ENCODE measurements around the gene SPDYE6.

The SPDYE6 gene

DNA sequence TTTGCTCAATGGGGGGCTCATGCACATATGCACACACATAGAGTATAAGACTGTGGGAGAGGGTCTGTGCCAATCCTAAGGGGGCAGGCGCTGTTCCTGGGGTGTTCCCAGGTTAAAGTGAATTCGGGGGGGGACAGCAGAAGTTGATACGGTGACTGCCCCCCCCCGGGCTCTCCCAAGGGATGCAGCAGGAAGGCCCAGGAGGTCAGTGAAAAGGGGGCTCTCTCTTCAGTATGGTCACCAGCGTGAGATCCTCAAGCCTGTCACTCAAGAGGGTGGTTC is 32.4 kb downstream of the SPDYE6 start:
- no peaks in the 10 kb centered on the region for H3K36me3 ChIP-seq (ENCODE audit: low read depth)
- H3K4me3 ChIP-seq (ENCODE audit: severe bottlenecking) = no peak overlapping the region
- TF ChIP-seq, protein P1, sequence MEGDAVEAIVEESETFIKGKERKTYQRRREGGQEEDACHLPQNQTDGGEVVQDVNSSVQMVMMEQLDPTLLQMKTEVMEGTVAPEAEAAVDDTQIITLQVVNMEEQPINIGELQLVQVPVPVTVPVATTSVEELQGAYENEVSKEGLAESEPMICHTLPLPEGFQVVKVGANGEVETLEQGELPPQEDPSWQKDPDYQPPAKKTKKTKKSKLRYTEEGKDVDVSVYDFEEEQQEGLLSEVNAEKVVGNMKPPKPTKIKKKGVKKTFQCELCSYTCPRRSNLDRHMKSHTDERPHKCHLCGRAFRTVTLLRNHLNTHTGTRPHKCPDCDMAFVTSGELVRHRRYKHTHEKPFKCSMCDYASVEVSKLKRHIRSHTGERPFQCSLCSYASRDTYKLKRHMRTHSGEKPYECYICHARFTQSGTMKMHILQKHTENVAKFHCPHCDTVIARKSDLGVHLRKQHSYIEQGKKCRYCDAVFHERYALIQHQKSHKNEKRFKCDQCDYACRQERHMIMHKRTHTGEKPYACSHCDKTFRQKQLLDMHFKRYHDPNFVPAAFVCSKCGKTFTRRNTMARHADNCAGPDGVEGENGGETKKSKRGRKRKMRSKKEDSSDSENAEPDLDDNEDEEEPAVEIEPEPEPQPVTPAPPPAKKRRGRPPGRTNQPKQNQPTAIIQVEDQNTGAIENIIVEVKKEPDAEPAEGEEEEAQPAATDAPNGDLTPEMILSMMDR (IDR thresholded peaks at IDR 0.05; ENCODE audit: poor library complexity, severe bottlenecking) = no peak
- no peaks in the 10 kb centered on the region for H3K27me3 ChIP-seq (ENCODE audit: insufficient read depth, poor library complexity, severe bottlenecking)
- ATAC-seq (ENCODE audit: low read depth) (no peak), DNase-seq (ENCODE audit: low spot score) (no peak)
- H3K9me3 ChIP-seq (ENCODE audit: severe bottlenecking) = no peaks in the 10 kb centered on the region
- H3K27ac ChIP-seq (ENCODE audit: poor library complexity, severe bottlenecking) = no peak overlapping the region
- peaks cover 3% of the 10 kb centered on the region for H3K4me1 ChIP-seq (ENCODE audit: insufficient read depth, poor library complexity, severe bottlenecking)

DNA sequence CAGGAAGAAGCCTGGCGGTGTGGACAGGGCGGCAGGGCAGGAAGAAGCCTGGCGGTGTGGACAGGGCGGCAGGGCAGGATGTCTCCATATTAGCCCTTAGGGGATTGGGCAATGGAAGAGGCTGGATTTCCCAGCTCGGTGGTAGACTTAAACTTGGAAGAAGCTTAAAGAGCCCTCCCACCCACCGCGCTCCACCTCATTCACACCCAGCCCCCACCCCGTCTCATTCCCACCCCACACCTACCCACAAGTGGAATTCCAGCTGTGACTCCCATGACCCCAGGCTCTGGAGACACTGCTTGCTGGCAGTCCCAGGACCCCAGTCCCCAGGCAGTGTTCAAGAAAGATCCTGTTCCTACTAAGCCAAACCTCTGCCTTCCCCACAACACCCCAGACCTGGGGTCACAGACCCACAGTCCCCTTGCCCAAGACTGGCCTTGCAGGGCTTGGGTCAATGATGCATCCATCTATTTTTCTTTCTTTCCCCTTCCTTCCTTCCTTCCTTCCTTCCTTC is 34.0 kb downstream of the SPDYE6 start:
- Histone ChIP-seq H3K36me3 (ENCODE audit: low read depth) (no peaks in the 10 kb centered on the region), H3K9me3 (ENCODE audit: severe bottlenecking) (no peaks in the 10 kb centered on the region), H3K27me3 (ENCODE audit: insufficient read depth, poor library complexity, severe bottlenecking) (no peaks in the 10 kb centered on the region), H3K4me3 (ENCODE audit: severe bottlenecking) (no peak overlapping the region), H3K27ac (ENCODE audit: poor library complexity, severe bottlenecking) (no peak overlapping the region), H3K4me1 (ENCODE audit: insufficient read depth, poor library complexity, severe bottlenecking) (peaks cover 5% of the 10 kb centered on the region)
- DNase-seq (ENCODE audit: low spot score) = no peak
- TF ChIP-seq, protein P1 (IDR thresholded peaks at IDR 0.05; ENCODE audit: poor library complexity, severe bottlenecking) = no peak
- ATAC-seq (ENCODE audit: low read depth) = no peak

DNA sequence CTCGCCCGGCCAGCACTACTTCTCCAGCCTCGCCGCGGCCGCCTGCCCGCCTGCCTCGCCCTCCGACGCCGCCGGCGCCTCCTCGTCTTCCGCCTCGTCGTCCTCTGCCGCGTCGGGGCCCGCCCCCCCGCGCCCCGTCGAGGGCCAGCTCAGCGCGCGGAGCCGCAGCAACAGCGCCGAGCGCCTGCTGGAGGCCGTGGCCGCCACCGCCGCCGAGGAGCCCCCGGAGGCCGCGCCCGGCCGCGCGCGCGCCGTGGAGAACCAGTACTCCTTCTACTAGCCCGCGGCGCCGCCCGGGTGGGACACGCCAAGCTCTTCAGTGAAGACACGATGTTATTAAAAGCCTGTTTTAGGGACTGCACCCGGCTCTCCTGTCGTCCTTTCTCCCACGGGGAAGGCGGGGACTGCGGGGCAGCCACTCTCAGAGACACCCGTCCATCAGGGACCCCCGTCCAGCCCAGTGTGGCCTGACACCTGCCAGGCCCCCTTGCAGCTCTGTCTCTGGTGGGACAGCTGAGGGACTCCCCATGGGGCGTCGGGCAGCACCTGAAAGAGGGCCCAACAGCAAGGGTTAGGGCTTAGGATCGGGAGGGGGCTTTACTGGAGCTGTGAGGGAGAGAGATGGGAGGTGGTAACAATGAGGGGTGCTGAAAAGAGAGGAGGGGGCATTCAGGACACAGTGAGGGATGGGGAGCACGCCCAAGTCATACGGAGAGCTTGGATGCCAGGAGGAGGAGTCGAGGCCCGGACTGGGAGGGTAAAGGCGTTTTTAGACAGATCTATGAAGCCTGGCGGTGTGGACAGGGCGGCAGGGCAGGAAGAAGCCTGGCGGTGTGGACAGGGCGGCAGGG is 34.7 kb downstream of the SPDYE6 start:
- no peak overlapping the region for H3K27ac ChIP-seq (ENCODE audit: poor library complexity, severe bottlenecking)
- peaks cover 5% of the 10 kb centered on the region for H3K4me1 ChIP-seq (ENCODE audit: insufficient read depth, poor library complexity, severe bottlenecking)
- no peaks in the 10 kb centered on the region for H3K36me3 ChIP-seq (ENCODE audit: low read depth)
- no peaks in the 10 kb centered on the region for H3K9me3 ChIP-seq (ENCODE audit: severe bottlenecking)
- no peaks in the 10 kb centered on the region for H3K27me3 ChIP-seq (ENCODE audit: insufficient read depth, poor library complexity, severe bottlenecking)
- H3K4me3 ChIP-seq (ENCODE audit: severe bottlenecking) = no peak overlapping the region
- DNase-seq (ENCODE audit: low spot score) (no peak), ATAC-seq (ENCODE audit: low read depth) (no peak)
- TF ChIP-seq, protein P1 (IDR thresholded peaks at IDR 0.05; ENCODE audit: poor library complexity, severe bottlenecking) = no peak

DNA sequence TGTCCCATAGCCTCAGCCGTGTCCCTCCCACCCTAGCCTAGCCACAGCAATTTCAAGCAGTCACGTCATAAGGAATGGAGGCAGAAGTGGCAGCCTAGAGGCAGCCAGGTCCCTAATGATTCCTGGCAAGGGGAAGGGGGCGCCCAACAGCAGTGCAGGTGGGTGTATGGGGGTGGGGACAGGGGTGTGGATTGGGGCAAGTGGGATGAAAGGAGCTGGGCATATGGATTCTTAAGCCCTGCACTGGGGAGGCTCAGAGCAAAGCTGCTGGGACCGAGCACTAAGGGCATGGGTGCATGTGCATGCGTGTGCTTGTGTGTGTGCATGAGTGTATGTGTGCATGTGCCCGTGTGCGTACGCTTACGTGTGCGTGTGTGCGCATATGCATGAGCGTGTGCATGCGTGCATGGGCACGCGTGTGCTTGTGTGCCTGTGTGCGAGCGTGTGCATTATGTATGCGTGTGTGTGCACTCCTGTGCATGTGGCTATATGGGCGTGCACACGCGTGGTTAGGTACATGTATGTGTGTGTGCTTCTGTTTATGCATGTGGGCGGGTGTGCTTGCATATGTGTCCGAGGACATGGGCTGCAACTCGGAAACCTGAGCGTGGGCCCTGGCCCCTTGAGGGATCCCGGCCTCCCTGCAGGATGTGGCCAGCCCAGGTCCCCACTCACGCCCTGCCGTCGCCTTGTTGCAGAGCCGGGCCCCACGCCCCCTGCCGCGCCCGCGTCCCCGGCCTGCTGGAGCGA is 35.5 kb downstream of the SPDYE6 start:
- H3K4me1 ChIP-seq (ENCODE audit: insufficient read depth, poor library complexity, severe bottlenecking) = peaks cover 5% of the 10 kb centered on the region
- H3K27ac ChIP-seq (ENCODE audit: poor library complexity, severe bottlenecking) = no peak overlapping the region
- no peak for DNase-seq (ENCODE audit: low spot score)
- no peaks in the 10 kb centered on the region for H3K36me3 ChIP-seq (ENCODE audit: low read depth)
- no peak for ATAC-seq (ENCODE audit: low read depth)
- TF ChIP-seq, protein P1 (IDR thresholded peaks at IDR 0.05; ENCODE audit: poor library complexity, severe bottlenecking) = no peak
- H3K27me3 ChIP-seq (ENCODE audit: insufficient read depth, poor library complexity, severe bottlenecking) = no peaks in the 10 kb centered on the region
- H3K9me3 ChIP-seq (ENCODE audit: severe bottlenecking) = no peaks in the 10 kb centered on the region
- no peak overlapping the region for H3K4me3 ChIP-seq (ENCODE audit: severe bottlenecking)
